Body of pancreas (tissue), 4 donors: ENCODE data around the gene OSBPL5.

ENCODE experiments used
- CTCF ChIP-seq, 7 experiments: fragments of 450-650 bp in 4 of 7; fragments of 200-600 bp in 3 of 7; sonication (generic) in 3 of 7; IDR thresholded peaks; one replicate each; pipeline ENCODE4 v1.5.1; 2016 to 2019; ENCODE audit warnings: antibody characterized with exemption in 7 of 7
- POLR2A ChIP-seq, 3 donors: fragments of 450-650 bp; IDR thresholded peaks; one replicate each; pipeline ENCODE4 v1.6.1; 2016; ENCODE audit warnings: antibody characterized with exemption in 3 of 3, mild to moderate bottlenecking in 2 of 3

- TF ChIP-seq CTCF (IDR thresholded peaks at IDR 0.05) (no peak), POLR2A (IDR thresholded peaks at IDR 0.05) (no peak)
These were observed 1.7 kb downstream of the OSBPL5 start for GRCh38 chr11:3163241-3163981.
